ENCODE results near the gene CDKAL1. TPM values are rescaled to one million over a fixed set of nuclear protein-coding genes. Genes with fewer than 3 reads are reported as not detected.

Gene CDKAL1
- total and polyA plus RNA-seq, 2 of the 13 experiments (the other 11 are each of a cell fraction or from before 2014, with no cell fraction given) = 9.5 to 27.7 TPM

GRCh38 chr6:20534295-20535262 lies at the start of gene CDKAL1 (continued):
- peak; percentile 72; the same call in 1 of the 2 replicates for TF ChIP-seq HOMEZ (CRISPR knock-in tag; IDR thresholded peaks at IDR 0.05; ENCODE audit: low read depth)
- TF ChIP-seq NFE2 (CRISPR knock-in tag; IDR thresholded peaks at IDR 0.05) = no peak
- no peak for TF ChIP-seq ZNF382 (CRISPR knock-in tag; IDR thresholded peaks at IDR 0.05; ENCODE audit: borderline replicate concordance)
- no peak; the same call in 1 of the 2 replicates for TF ChIP-seq ZFP41 (CRISPR knock-in tag; IDR thresholded peaks at IDR 0.05; ENCODE audit: borderline replicate concordance)
- TF ChIP-seq ZBTB10 (CRISPR knock-in tag; IDR thresholded peaks at IDR 0.05; ENCODE audit: borderline replicate concordance) = 0 out of 2 replicates have a peak, but pooled peaks have one; percentile 24
- 0 out of 4 replicates have a peak, but pooled peaks of 1 of the 2 experiments have one; percentile 38 for TF ChIP-seq EP300 (IDR thresholded peaks at IDR 0.05; ENCODE audit: low read depth in 2 of 2, low read length in 2 of 2)
- TF ChIP-seq EP300 (CRISPR knock-in tag; IDR thresholded peaks at IDR 0.05; ENCODE audit: borderline replicate concordance) = no peak
- 0 out of 2 replicates have a peak, but pooled peaks have one; percentile 11 for TF ChIP-seq STAG1 (CRISPR knock-in tag; IDR thresholded peaks at IDR 0.05)
- TF ChIP-seq POGZ (CRISPR knock-in tag; IDR thresholded peaks at IDR 0.05) = peak; percentile 92
- TF ChIP-seq ZNF34 (CRISPR knock-in tag; IDR thresholded peaks at IDR 0.05; ENCODE audit: borderline replicate concordance) = 0 out of 2 replicates have a peak, but pooled peaks have one; percentile 29
- TF ChIP-seq HDAC1 (CRISPR knock-in tag; IDR thresholded peaks at IDR 0.05) = peak; percentile 87
- peak; percentile 100 for TF ChIP-seq GATAD1 (CRISPR knock-in tag; IDR thresholded peaks at IDR 0.05)
- peak; percentile 91 for TF ChIP-seq TGIF2 (CRISPR knock-in tag; IDR thresholded peaks at IDR 0.05)
- peak; percentile 71 for TF ChIP-seq BORCS8-MEF2B (CRISPR knock-in tag; IDR thresholded peaks at IDR 0.05)
- TF ChIP-seq PCBP1 (IDR thresholded peaks at IDR 0.05; ENCODE audit: borderline replicate concordance, low read depth, low read length) = no peak
- TF ChIP-seq GMEB2 (CRISPR knock-in tag; IDR thresholded peaks at IDR 0.05; ENCODE audit: low read depth) = peak; percentile 72
- peak; percentile 71; the same call in 1 of the 2 replicates for TF ChIP-seq ZMYM3 (CRISPR knock-in tag; IDR thresholded peaks at IDR 0.05)
- TF ChIP-seq SNAPC2 (CRISPR knock-in tag; IDR thresholded peaks at IDR 0.05) = peak; percentile 91; the same call in 1 of the 2 replicates
- peak; percentile 14; the same call in 1 of the 2 replicates for TF ChIP-seq HNF4A (CRISPR knock-in tag; IDR thresholded peaks at IDR 0.05)
- peak; percentile 83 for TF ChIP-seq MYPOP (CRISPR knock-in tag; IDR thresholded peaks at IDR 0.05)
- 0 out of 2 replicates have a peak, but pooled peaks have one; percentile 69 for TF ChIP-seq SNAPC5 (CRISPR knock-in tag; IDR thresholded peaks at IDR 0.05; ENCODE audit: borderline replicate concordance)
